Liver (tissue), 9 donors: ENCODE measurements around the gene POLR3A. TPM values are rescaled to one million over a fixed set of nuclear protein-coding genes. Genes with fewer than 3 reads are reported as not detected.

Experiments used
- DNase-seq: peaks from one replicate; pipeline ENCODE4 v3.0.0-alpha.2; 2017; ENCODE audit warnings: low spot score
- H3K27ac ChIP-seq, 2 donors: one replicate each; pipeline ENCODE4 v1.7.0; 2013; ENCODE audit warnings: inconsistent platforms in 2 of 2, low read length in 2 of 2, control low read depth in 1 of 2, low read depth in 1 of 2, mild to moderate bottlenecking in 1 of 2
- H3K27me3 ChIP-seq, 4 donors: one replicate each; pipeline versions ENCODE4 v1.6.1 to v1.7.0; 2013; ENCODE audit warnings: low read length in 3 of 4, inconsistent platforms in 1 of 4, mild to moderate bottlenecking in 1 of 4, moderate library complexity in 1 of 4; ENCODE audit not compliant: control insufficient read depth in 4 of 4, insufficient read depth in 4 of 4
- H3K36me3 ChIP-seq, 4 donors: one replicate each; pipeline versions ENCODE4 v1.6.1 to v1.7.0; 2013; ENCODE audit warnings: low read length in 3 of 4, mild to moderate bottlenecking in 3 of 4, low read depth in 1 of 4, moderate library complexity in 1 of 4; ENCODE audit not compliant: control insufficient read depth in 4 of 4, insufficient read depth in 3 of 4
- H3K4me1 ChIP-seq, 4 donors: one replicate each; pipeline versions ENCODE4 v1.6.1 to v1.7.0; 2013; ENCODE audit warnings: low read length in 3 of 4, mild to moderate bottlenecking in 3 of 4, moderate library complexity in 1 of 4; ENCODE audit not compliant: control insufficient read depth in 4 of 4, insufficient read depth in 4 of 4
- H3K4me3 ChIP-seq, 3 donors: one replicate each; pipeline versions ENCODE4 v1.6.1 to v1.7.0; 2013; ENCODE audit warnings: low read length in 3 of 3, control low read depth in 1 of 3, low read depth in 1 of 3, mild to moderate bottlenecking in 1 of 3
- H3K9ac ChIP-seq, 2 donors: one replicate each; pipeline ENCODE4 v1.7.0; 2013; ENCODE audit warnings: low read length in 2 of 2, mild to moderate bottlenecking in 2 of 2, moderate library complexity in 2 of 2, control low read depth in 1 of 2, low read depth in 1 of 2
- H3K9me3 ChIP-seq, 4 donors: one replicate each; pipeline versions ENCODE4 v1.6.1 to v1.7.0; 2013; ENCODE audit warnings: low read length in 3 of 4; ENCODE audit not compliant: control insufficient read depth in 4 of 4
- EGR1 ChIP-seq, 2 donors: IDR thresholded peaks; 2 replicates each; pipeline ENCODE4 v1.6.1; 2016 to 2018; ENCODE audit warnings: antibody characterized with exemption in 2 of 2, low read depth in 2 of 2
- FOXA1 ChIP-seq: IDR thresholded peaks from 2 replicates; pipeline ENCODE4 v1.6.1; 2016; ENCODE audit warnings: antibody characterized with exemption
- FOXA2 ChIP-seq: IDR thresholded peaks from 2 replicates; pipeline ENCODE4 v1.6.1; 2016; ENCODE audit warnings: antibody characterized with exemption
- GABPA ChIP-seq, 2 donors: IDR thresholded peaks in 1 of 2; conservative IDR thresholded peaks in 1 of 2; 2 replicates each; pipeline ENCODE4 v1.6.1; 2016; ENCODE audit warnings: antibody characterized with exemption in 2 of 2, mild to moderate bottlenecking in 1 of 2, moderate library complexity in 1 of 2
- HNF4A ChIP-seq, 2 donors: conservative IDR thresholded peaks; 2 replicates each; pipeline ENCODE4 v1.6.1; 2016; ENCODE audit warnings: antibody characterized with exemption in 2 of 2, mild to moderate bottlenecking in 2 of 2
- HNF4G ChIP-seq: IDR thresholded peaks from 2 replicates; pipeline ENCODE4 v1.6.1; 2016; ENCODE audit warnings: antibody characterized with exemption
- JUND ChIP-seq, 2 donors: IDR thresholded peaks; 2 replicates each; pipeline ENCODE4 v1.6.1; 2016; ENCODE audit warnings: antibody characterized with exemption in 2 of 2
- NR2F2 ChIP-seq: IDR thresholded peaks from 2 replicates; pipeline ENCODE4 v1.6.1; 2016; ENCODE audit warnings: antibody characterized with exemption
- RAD21 ChIP-seq, 2 donors: IDR thresholded peaks; 2 replicates each; pipeline ENCODE4 v1.6.1; 2016; ENCODE audit warnings: antibody characterized with exemption in 2 of 2, mild to moderate bottlenecking in 2 of 2
- RXRA ChIP-seq, 2 donors: IDR thresholded peaks; 2 replicates each; pipeline ENCODE4 v1.6.1; 2017 to 2018; ENCODE audit warnings: antibody characterized with exemption in 2 of 2, mild to moderate bottlenecking in 1 of 2
- SP1 ChIP-seq: IDR thresholded peaks from 2 replicates; pipeline ENCODE4 v1.6.1; 2018; ENCODE audit warnings: antibody characterized with exemption, mild to moderate bottlenecking
- TAF1 ChIP-seq: conservative IDR thresholded peaks from 2 replicates; pipeline ENCODE4 v1.6.1; 2016; ENCODE audit warnings: antibody characterized with exemption, mild to moderate bottlenecking
- YY1 ChIP-seq: IDR thresholded peaks from 2 replicates; pipeline ENCODE4 v1.6.1; 2016; ENCODE audit warnings: antibody characterized with exemption, mild to moderate bottlenecking
- WGBS: extraction: QIAGEN DNeasy Blood & Tissue Kit; methylation state at CpG from one replicate; pipeline ENCODE4 v1.1.7; 2013; 5-methylcytosine and 5-hydroxymethylcytosine counted together
- polyA plus RNA-seq, 2 donors: library from polyadenylated mRNA; stranded (reverse) in 1 of 2; unstranded in 1 of 2; fragments of 200-250 nt in 1 of 2; fragments of >200 nt in 1 of 2; fragmentation: Nextera tagmentation in 1 of 2; extraction: Ambion mirVana in 1 of 2; gene quantifications; one replicate each; pipeline versions ENCODE4 v1.2.1 to v1.2.3, GENCODE V29; 2013 to 2015
- total RNA-seq, 2 donors: library from RNA; depleted of rRNA; stranded (reverse); fragments of >200 nt; gene quantifications; one replicate each; pipeline ENCODE4 v1.2.3, GENCODE V29; 2014
- TF ChIP-seq, protein P1 (sequence below): IDR thresholded peaks from 2 replicates; pipeline ENCODE4 v1.6.1; 2016; ENCODE audit warnings: antibody characterized with exemption
- TF ChIP-seq, protein P2 (sequence below): IDR thresholded peaks from 2 replicates; pipeline ENCODE4 v1.6.1; 2016; ENCODE audit warnings: antibody characterized with exemption
- TF ChIP-seq, protein P3 (sequence below): IDR thresholded peaks from 2 replicates; pipeline ENCODE4 v1.6.1; 2016; ENCODE audit warnings: antibody characterized with exemption
- TF ChIP-seq, protein P4 (sequence below): fragments of 150-350 bp; IDR thresholded peaks from 2 replicates; pipeline ENCODE4 v1.5.1; 2017; ENCODE audit warnings: improper control_type of control experiment, low read depth, low read length; ENCODE audit not compliant: missing input control
- TF ChIP-seq, protein P5 (sequence below): IDR thresholded peaks from 2 replicates; pipeline ENCODE4 v1.6.1; 2016; ENCODE audit warnings: antibody characterized with exemption, mild to moderate bottlenecking
- donor health status: healthy.
- donor health status: healthy.
- donor health status: healthy.
- donor health status: healthy.
- donor health status: healthy.

POLR3A gene
- total and polyA plus RNA-seq, 4 donors: 3.2 to 9.6 (median 5.5) TPM

DNA sequence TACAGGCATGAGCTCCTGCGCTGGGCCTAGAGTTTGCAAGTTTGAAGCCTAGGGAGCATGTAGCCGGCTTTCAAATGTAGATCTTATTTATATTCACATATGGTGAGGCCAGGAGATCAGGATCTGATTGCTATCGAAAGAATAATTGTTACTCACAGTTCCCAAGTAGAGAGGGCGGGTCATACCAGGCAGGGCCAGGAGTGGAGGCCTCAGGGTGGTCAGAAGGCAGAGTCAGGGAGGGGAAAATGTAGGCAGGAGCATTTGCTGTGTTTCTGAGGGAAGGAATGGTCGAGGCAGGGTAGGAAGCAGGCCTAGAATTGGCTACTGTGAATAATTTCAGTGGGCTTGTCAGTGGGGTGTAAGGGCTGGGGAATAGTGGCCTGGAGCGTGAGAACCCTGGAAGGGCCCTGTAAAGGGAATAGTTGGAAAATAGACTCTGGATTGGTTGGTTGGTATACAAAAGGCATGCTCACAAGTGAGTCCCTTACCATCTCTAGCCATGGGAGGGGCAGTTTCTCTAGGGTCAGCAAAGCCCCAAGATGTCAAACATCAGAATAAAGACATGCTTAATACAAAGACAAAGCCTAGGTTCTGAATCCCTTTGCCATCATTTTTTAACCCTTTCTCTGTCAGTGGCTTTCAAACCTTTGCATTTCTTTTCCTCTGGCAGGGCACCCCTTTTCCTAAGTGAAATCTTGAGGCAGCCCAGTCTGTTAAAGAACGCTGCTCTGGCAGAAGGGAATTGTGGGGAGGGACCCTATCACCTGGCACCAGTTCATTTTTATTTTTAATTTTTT is 66.8 kb downstream of the POLR3A start:
- Histone ChIP-seq H3K9me3 (no peaks in the 10 kb centered on the region), H3K27me3 (no peaks in the 10 kb centered on the region), H3K4me1 (no peaks in the 10 kb centered on the region), H3K9ac (no peak overlapping the region), H3K27ac (no peak overlapping the region), H3K36me3 (no peaks in the 10 kb centered on the region), H3K4me3 (no peak overlapping the region)
- DNase-seq: no peak
- TF ChIP-seq, protein P1, sequence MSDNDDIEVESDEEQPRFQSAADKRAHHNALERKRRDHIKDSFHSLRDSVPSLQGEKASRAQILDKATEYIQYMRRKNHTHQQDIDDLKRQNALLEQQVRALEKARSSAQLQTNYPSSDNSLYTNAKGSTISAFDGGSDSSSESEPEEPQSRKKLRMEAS: no peak
- TF ChIP-seq HNF4G: no peak
- TF ChIP-seq YY1: no peak
- TF ChIP-seq, protein P2, sequence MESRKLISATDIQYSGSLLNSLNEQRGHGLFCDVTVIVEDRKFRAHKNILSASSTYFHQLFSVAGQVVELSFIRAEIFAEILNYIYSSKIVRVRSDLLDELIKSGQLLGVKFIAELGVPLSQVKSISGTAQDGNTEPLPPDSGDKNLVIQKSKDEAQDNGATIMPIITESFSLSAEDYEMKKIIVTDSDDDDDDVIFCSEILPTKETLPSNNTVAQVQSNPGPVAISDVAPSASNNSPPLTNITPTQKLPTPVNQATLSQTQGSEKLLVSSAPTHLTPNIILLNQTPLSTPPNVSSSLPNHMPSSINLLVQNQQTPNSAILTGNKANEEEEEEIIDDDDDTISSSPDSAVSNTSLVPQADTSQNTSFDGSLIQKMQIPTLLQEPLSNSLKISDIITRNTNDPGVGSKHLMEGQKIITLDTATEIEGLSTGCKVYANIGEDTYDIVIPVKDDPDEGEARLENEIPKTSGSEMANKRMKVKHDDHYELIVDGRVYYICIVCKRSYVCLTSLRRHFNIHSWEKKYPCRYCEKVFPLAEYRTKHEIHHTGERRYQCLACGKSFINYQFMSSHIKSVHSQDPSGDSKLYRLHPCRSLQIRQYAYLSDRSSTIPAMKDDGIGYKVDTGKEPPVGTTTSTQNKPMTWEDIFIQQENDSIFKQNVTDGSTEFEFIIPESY: no peak
- no peak for TF ChIP-seq FOXA2
- no peak for TF ChIP-seq GABPA (IDR thresholded peaks at IDR 0.05 in 1 of 2, conservative IDR thresholded peaks at IDR 0.05 in 1 of 2)
- TF ChIP-seq HNF4A (conservative IDR thresholded peaks at IDR 0.05): no peak
- TF ChIP-seq RXRA (IDR thresholded peaks at IDR 0.05): no peak
- TF ChIP-seq NR2F2: no peak
- no peak for TF ChIP-seq SP1
- TF ChIP-seq, protein P3, sequence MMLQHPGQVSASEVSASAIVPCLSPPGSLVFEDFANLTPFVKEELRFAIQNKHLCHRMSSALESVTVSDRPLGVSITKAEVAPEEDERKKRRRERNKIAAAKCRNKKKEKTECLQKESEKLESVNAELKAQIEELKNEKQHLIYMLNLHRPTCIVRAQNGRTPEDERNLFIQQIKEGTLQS: no peak
- TF ChIP-seq JUND (IDR thresholded peaks at IDR 0.05): no peak
- no peak for TF ChIP-seq TAF1
- TF ChIP-seq, protein P4, sequence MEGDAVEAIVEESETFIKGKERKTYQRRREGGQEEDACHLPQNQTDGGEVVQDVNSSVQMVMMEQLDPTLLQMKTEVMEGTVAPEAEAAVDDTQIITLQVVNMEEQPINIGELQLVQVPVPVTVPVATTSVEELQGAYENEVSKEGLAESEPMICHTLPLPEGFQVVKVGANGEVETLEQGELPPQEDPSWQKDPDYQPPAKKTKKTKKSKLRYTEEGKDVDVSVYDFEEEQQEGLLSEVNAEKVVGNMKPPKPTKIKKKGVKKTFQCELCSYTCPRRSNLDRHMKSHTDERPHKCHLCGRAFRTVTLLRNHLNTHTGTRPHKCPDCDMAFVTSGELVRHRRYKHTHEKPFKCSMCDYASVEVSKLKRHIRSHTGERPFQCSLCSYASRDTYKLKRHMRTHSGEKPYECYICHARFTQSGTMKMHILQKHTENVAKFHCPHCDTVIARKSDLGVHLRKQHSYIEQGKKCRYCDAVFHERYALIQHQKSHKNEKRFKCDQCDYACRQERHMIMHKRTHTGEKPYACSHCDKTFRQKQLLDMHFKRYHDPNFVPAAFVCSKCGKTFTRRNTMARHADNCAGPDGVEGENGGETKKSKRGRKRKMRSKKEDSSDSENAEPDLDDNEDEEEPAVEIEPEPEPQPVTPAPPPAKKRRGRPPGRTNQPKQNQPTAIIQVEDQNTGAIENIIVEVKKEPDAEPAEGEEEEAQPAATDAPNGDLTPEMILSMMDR: no peak
- TF ChIP-seq RAD21 (IDR thresholded peaks at IDR 0.05): no peak
- no peak for TF ChIP-seq EGR1 (IDR thresholded peaks at IDR 0.05; ENCODE audit: low read depth in 2 of 2)
- 93% methylated on average over 7 of the region's 7 CpGs for WGBS

DNA sequence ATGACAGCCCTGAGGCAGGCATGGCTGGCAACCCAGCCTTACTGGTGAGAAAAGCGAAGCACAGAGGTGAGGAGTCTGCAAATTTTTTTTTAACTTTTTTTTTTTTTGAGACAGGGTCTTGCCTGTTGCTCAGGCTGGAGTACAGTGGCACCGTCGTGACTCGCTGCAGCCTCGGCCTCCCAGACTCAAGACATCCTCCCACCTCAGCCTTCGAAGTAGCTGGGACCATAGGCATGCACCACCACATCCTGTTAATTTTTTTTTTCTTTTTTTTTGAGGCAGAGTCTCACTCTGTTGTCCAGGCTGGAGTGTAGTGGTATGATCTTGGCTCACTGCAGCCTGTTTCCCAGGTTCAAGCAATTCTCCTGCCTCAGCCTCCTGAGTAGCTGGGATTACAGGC is 67.6 kb downstream of the POLR3A start:
- WGBS: 94% methylated on average over 6 of the region's 6 CpGs
- H3K27me3 ChIP-seq: no peaks in the 10 kb centered on the region
- no peak for DNase-seq
- no peaks in the 10 kb centered on the region for H3K36me3 ChIP-seq
- no peaks in the 10 kb centered on the region for H3K9me3 ChIP-seq
- no peak overlapping the region for H3K27ac ChIP-seq
- no peak overlapping the region for H3K9ac ChIP-seq
- H3K4me3 ChIP-seq: no peak overlapping the region
- H3K4me1 ChIP-seq: no peaks in the 10 kb centered on the region
- no peak for TF ChIP-seq FOXA1
- TF ChIP-seq TAF1: no peak
- no peak for TF ChIP-seq SP1
- TF ChIP-seq RXRA (IDR thresholded peaks at IDR 0.05): no peak
- no peak for TF ChIP-seq HNF4A (conservative IDR thresholded peaks at IDR 0.05)
- TF ChIP-seq, protein P4: no peak
- TF ChIP-seq EGR1 (IDR thresholded peaks at IDR 0.05; ENCODE audit: low read depth in 2 of 2): no peak
- TF ChIP-seq, protein P1: no peak
- TF ChIP-seq, protein P5, sequence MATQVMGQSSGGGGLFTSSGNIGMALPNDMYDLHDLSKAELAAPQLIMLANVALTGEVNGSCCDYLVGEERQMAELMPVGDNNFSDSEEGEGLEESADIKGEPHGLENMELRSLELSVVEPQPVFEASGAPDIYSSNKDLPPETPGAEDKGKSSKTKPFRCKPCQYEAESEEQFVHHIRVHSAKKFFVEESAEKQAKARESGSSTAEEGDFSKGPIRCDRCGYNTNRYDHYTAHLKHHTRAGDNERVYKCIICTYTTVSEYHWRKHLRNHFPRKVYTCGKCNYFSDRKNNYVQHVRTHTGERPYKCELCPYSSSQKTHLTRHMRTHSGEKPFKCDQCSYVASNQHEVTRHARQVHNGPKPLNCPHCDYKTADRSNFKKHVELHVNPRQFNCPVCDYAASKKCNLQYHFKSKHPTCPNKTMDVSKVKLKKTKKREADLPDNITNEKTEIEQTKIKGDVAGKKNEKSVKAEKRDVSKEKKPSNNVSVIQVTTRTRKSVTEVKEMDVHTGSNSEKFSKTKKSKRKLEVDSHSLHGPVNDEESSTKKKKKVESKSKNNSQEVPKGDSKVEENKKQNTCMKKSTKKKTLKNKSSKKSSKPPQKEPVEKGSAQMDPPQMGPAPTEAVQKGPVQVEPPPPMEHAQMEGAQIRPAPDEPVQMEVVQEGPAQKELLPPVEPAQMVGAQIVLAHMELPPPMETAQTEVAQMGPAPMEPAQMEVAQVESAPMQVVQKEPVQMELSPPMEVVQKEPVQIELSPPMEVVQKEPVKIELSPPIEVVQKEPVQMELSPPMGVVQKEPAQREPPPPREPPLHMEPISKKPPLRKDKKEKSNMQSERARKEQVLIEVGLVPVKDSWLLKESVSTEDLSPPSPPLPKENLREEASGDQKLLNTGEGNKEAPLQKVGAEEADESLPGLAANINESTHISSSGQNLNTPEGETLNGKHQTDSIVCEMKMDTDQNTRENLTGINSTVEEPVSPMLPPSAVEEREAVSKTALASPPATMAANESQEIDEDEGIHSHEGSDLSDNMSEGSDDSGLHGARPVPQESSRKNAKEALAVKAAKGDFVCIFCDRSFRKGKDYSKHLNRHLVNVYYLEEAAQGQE: no peak
- no peak for TF ChIP-seq GABPA (IDR thresholded peaks at IDR 0.05 in 1 of 2, conservative IDR thresholded peaks at IDR 0.05 in 1 of 2)
- TF ChIP-seq, protein P3: no peak
- no peak for TF ChIP-seq YY1
- TF ChIP-seq JUND (IDR thresholded peaks at IDR 0.05): no peak
- no peak for TF ChIP-seq FOXA2
